Stimulated activated CD4-positive, alpha-beta T cell treated with anti-CD3 and anti-CD28 coated beads, Interleukin-4, amount 100 ng/mL, for 24 hours (primary cell): Measurements from ENCODE around the gene RPL37A.

ENCODE experiments used
- DNase-seq: peaks from one replicate; pipeline ENCODE4 v3.0.0-alpha.2; 2020

RPL37A gene

GRCh38 chr2:216491793-216492596 lies 6.6 kb upstream of the RPL37A start:
- no peak for DNase-seq

- no peak for DNase-seq
Measured at GRCh38 chr2:216492597-216493333, 5.9 kb upstream of the RPL37A start.

- no peak for DNase-seq
Measured at GRCh38 chr2:216493334-216493685, 5.3 kb upstream of the RPL37A start.

- DNase-seq = no peak
Measured at GRCh38 chr2:216495656-216496055, 3.0 kb upstream of the RPL37A start.

- no peak for DNase-seq
Measured at GRCh38 chr2:216497382-216498069, 1.1 kb upstream of the RPL37A start.

GRCh38 chr2:216498070-216498378 lies 620 bp upstream of the RPL37A start:
- DNase-seq = no peak

GRCh38 chr2:216499641-216500218 lies 1.1 kb downstream of the RPL37A start:
- no peak for DNase-seq

GRCh38 chr2:216500572-216500971 lies 1.9 kb downstream of the RPL37A start:
- DNase-seq = no peak

GRCh38 chr2:216501854-216502253 lies 3.2 kb downstream of the RPL37A start:
- no peak for DNase-seq

GRCh38 chr2:216502381-216503158 lies 3.9 kb downstream of the RPL37A start:
- DNase-seq = no peak

- DNase-seq = no peak
Measured at GRCh38 chr2:216503159-216503629, 4.5 kb downstream of the RPL37A start.

GRCh38 chr2:216503697-216504375 lies 5.2 kb downstream of the RPL37A start:
- no peak for DNase-seq

- DNase-seq = no peak
Measured at GRCh38 chr2:216504376-216504762, 5.7 kb downstream of the RPL37A start.

GRCh38 chr2:216505133-216506106 lies 6.8 kb downstream of the RPL37A start:
- DNase-seq = no peak

GRCh38 chr2:216507220-216508160 lies 8.8 kb downstream of the RPL37A start:
- DNase-seq = no peak

GRCh38 chr2:216508229-216508628 lies 9.6 kb downstream of the RPL37A start:
- DNase-seq = no peak

- no peak for DNase-seq
Measured at GRCh38 chr2:216516730-216517350, 18.2 kb downstream of the RPL37A start.

- no peak for DNase-seq
Measured at GRCh38 chr2:216517447-216518225, 19.0 kb downstream of the RPL37A start.
